GM23338 (cell line): ENCODE results near the gene PACSIN3. TPM values are rescaled to one million over a fixed set of nuclear protein-coding genes. Genes with fewer than 3 reads are reported as not detected.

Experiments used
- ATAC-seq: fragments of 200-7000 bp; cut with Tn5 transposase; 3 replicates; pipeline ENCODE4 v1.9.1; 2020
- DNase-seq: peaks from one replicate; pipeline ENCODE4 v3.0.0-alpha.2; 2015; ENCODE audit warnings: low spot score
- H2AFZ ChIP-seq: fragments of 200-600 bp; sonication (generic); 2 replicates; pipeline ENCODE4 v1.8.0; 2016; ENCODE audit warnings: antibody characterized with exemption, mild to moderate bottlenecking, moderate library complexity
- H3F3A ChIP-seq: fragments of 200-600 bp; sonication (generic); replicated peaks from 2 replicates; pipeline ENCODE4 v1.8.0; 2017; ENCODE audit warnings: antibody characterized with exemption, mixed run types, low read depth
- H3K27ac ChIP-seq: fragments of 200-600 bp; sonication (generic); 2 replicates; pipeline ENCODE4 v1.6.1; 2016; ENCODE audit warnings: low read depth
- H3K27me3 ChIP-seq: fragments of 200-600 bp; sonication (generic); 2 replicates; pipeline ENCODE4 v1.8.0; 2016; ENCODE audit warnings: mild to moderate bottlenecking, mixed run types, moderate library complexity; ENCODE audit not compliant: insufficient read depth
- H3K36me3 ChIP-seq: fragments of 200-600 bp; sonication (generic); 2 replicates; pipeline ENCODE4 v1.8.0; 2016; ENCODE audit warnings: mild to moderate bottlenecking; ENCODE audit not compliant: insufficient read depth
- H3K4me1 ChIP-seq: fragments of 200-600 bp; sonication (generic); 2 replicates; pipeline ENCODE4 v1.8.0; 2016; ENCODE audit warnings: mild to moderate bottlenecking, moderate library complexity; ENCODE audit not compliant: insufficient read depth
- H3K4me2 ChIP-seq: fragments of 200-600 bp; sonication (generic); 2 replicates; pipeline ENCODE4 v1.7.1; 2017; ENCODE audit warnings: mixed run types
- H3K4me3 ChIP-seq: fragments of 200-600 bp; sonication (generic); 2 replicates; pipeline ENCODE4 v1.6.1; 2016; ENCODE audit warnings: mixed run types
- H3K79me2 ChIP-seq: fragments of 200-600 bp; sonication (generic); replicated peaks from 2 replicates; pipeline ENCODE4 v1.8.0; 2017; ENCODE audit warnings: mild to moderate bottlenecking; ENCODE audit not compliant: insufficient read depth
- H3K9me2 ChIP-seq: fragments of 200-600 bp; sonication (generic); 2 replicates; pipeline ENCODE4 v1.8.0; 2017; ENCODE audit not compliant: insufficient read depth
- H4K20me1 ChIP-seq: fragments of 200-600 bp; sonication (generic); replicated peaks from 2 replicates; pipeline ENCODE4 v1.8.0; 2017; ENCODE audit warnings: mild to moderate bottlenecking; ENCODE audit not compliant: insufficient read depth
- H3K27ac Mint-ChIP-seq: 2 replicates; pipeline ENCODE4 v1.8.0; 2020; ENCODE audit warnings: inconsistent platforms, mild to moderate bottlenecking, moderate library complexity, mixed read lengths
- H3K27me3 Mint-ChIP-seq: 3 replicates; pipeline ENCODE4 v1.8.0; 2022; ENCODE audit warnings: low read depth, mild to moderate bottlenecking, moderate library complexity, mixed read lengths, inconsistent platforms; ENCODE audit not compliant: insufficient read depth, poor library complexity
- H3K36me3 Mint-ChIP-seq: 3 replicates; pipeline ENCODE4 v1.8.0; 2021; ENCODE audit warnings: low read depth, mild to moderate bottlenecking, inconsistent platforms, moderate library complexity, mixed read lengths
- H3K4me1 Mint-ChIP-seq: 3 replicates; pipeline ENCODE4 v1.8.0; 2020; ENCODE audit warnings: mild to moderate bottlenecking, inconsistent platforms, mixed read lengths
- H3K4me3 Mint-ChIP-seq: 3 replicates; pipeline ENCODE4 v1.8.0; 2021; ENCODE audit warnings: moderate library complexity, mild to moderate bottlenecking, inconsistent platforms, mixed read lengths
- H3K9me3 Mint-ChIP-seq: 3 replicates; pipeline ENCODE4 v1.8.0; 2020; ENCODE audit warnings: moderate library complexity, mild to moderate bottlenecking, inconsistent platforms, mixed read lengths
- EZH2phosphoT487 ChIP-seq: fragments of 200-600 bp; sonication (generic); IDR thresholded peaks from one replicate; pipeline ENCODE4 v1.8.1; 2018; ENCODE audit warnings: antibody characterized with exemption; ENCODE audit not compliant: unreplicated experiment
- ZNF114 ChIP-seq: fragments of 250-450 bp; sonication (Bioruptor Pico); IDR thresholded peaks from 2 replicates; pipeline ENCODE4 v1.5.0; 2020; ENCODE audit warnings: mild to moderate bottlenecking, moderate library complexity
- ZNF331 ChIP-seq: fragments of 250-450 bp; sonication (Bioruptor Pico); IDR thresholded peaks from 2 replicates; pipeline ENCODE4 v1.5.0; 2020; ENCODE audit warnings: low read depth, mild to moderate bottlenecking, moderate library complexity
- polyA plus RNA-seq: library from polyadenylated mRNA; unstranded; fragments of >200 nt; fragmentation: Nextera tagmentation; extraction: Ambion mirVana; gene quantifications from 2 replicates; pipeline ENCODE4 v1.2.1, GENCODE V29; 2016
- total RNA-seq: library from RNA; depleted of rRNA; stranded (reverse); fragments of >200 nt; shearing (Covaris generic); gene quantifications from 2 replicates; pipeline ENCODE4 v1.2.3, GENCODE V29; 2014
- TF ChIP-seq, protein P1 (sequence below): IDR thresholded peaks from 2 replicates; pipeline ENCODE4 v1.6.1; 2016; ENCODE audit warnings: antibody characterized with exemption
- TF ChIP-seq, protein P2 (sequence below): fragments of 250-450 bp; sonication (Bioruptor Pico); IDR thresholded peaks from 2 replicates; pipeline ENCODE4 v1.5.0; 2020; ENCODE audit warnings: mild to moderate bottlenecking, moderate library complexity
- TF ChIP-seq, protein P3 (sequence below), 2 experiments: fragments of 200-600 bp in 1 of 2; sonication (generic) in 1 of 2; conservative IDR thresholded peaks; 2 replicates each; pipeline versions ENCODE4 v1.5.1 to v1.6.1; 2016 to 2017; ENCODE audit warnings: antibody characterized with exemption in 2 of 2, low read depth in 2 of 2, mild to moderate bottlenecking in 2 of 2, moderate library complexity in 1 of 2

PACSIN3 gene
- total and polyA plus RNA-seq, 2 experiments from 2014 or later = 39.6 to 72.1 TPM

DNA sequence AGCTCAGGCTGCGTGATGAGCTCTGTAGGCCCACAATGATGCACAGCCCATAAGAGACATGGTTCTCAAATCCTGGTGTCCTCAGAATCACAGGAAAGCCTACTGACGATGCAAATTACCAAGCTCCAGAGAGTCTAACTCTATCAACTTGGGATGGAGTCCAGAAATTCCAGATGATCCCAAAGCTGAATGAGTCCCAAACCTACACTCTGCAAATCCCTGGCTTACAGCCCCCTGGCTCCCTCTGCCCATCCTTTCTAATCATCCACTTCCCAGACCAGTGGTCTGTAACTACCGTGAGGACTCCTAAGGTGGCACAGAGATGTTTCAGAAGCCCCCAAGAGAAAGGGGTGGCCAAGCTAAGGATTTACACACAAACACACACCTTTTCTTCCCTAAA, 23.0 kb downstream of the PACSIN3 start (continued):
- TF ChIP-seq, protein P1, sequence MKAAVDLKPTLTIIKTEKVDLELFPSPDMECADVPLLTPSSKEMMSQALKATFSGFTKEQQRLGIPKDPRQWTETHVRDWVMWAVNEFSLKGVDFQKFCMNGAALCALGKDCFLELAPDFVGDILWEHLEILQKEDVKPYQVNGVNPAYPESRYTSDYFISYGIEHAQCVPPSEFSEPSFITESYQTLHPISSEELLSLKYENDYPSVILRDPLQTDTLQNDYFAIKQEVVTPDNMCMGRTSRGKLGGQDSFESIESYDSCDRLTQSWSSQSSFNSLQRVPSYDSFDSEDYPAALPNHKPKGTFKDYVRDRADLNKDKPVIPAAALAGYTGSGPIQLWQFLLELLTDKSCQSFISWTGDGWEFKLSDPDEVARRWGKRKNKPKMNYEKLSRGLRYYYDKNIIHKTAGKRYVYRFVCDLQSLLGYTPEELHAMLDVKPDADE = no peak

DNA sequence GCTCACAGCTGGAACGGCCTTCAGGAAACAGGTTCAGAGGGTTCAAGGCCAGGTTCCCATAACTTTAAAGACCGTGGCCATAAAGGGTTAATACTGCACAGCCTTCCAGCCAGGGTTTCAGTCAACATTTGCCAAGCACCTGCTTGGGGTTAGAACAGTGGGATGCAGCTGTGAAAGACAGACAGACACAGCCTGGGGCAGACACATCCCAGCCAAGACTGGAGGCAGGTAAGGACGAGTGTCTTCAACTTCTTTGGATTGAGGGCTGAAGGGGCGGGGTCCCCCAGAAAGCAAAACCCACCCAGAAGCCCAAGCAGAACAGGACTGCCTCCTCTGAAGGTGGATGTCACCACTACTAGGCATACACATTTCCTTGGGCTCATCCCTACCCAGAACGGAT, 23.8 kb downstream of the PACSIN3 start:
- Histone ChIP-seq H3K4me2 (no peak overlapping the region), H3K27me3 (no peaks in the 10 kb centered on the region), H3K4me1 (0 out of 2 replicates have a peak, but pooled peaks cover 3% of the 10 kb centered on the region), H3K79me2 (no peaks in the 10 kb centered on the region), H3K4me3 (no peak overlapping the region), H3K27ac (peak overlapping the region; percentile 69), H3K36me3 (peaks cover 11% of the 10 kb centered on the region), H3K9me2 (no peaks in the 10 kb centered on the region), H3F3A (peaks cover 10% of the 10 kb centered on the region), H4K20me1 (peaks cover under 1% of the 10 kb centered on the region; the same call in 1 of the 2 replicates), H2AFZ (no peak overlapping the region)
- H3K9me3 Mint-ChIP-seq = no peaks in the 10 kb centered on the region
- ATAC-seq = no peak
- peaks cover 35% of the 10 kb centered on the region for H3K36me3 Mint-ChIP-seq
- H3K27ac Mint-ChIP-seq = no peak overlapping the region
- DNase-seq = no peak
- TF ChIP-seq, protein P2, sequence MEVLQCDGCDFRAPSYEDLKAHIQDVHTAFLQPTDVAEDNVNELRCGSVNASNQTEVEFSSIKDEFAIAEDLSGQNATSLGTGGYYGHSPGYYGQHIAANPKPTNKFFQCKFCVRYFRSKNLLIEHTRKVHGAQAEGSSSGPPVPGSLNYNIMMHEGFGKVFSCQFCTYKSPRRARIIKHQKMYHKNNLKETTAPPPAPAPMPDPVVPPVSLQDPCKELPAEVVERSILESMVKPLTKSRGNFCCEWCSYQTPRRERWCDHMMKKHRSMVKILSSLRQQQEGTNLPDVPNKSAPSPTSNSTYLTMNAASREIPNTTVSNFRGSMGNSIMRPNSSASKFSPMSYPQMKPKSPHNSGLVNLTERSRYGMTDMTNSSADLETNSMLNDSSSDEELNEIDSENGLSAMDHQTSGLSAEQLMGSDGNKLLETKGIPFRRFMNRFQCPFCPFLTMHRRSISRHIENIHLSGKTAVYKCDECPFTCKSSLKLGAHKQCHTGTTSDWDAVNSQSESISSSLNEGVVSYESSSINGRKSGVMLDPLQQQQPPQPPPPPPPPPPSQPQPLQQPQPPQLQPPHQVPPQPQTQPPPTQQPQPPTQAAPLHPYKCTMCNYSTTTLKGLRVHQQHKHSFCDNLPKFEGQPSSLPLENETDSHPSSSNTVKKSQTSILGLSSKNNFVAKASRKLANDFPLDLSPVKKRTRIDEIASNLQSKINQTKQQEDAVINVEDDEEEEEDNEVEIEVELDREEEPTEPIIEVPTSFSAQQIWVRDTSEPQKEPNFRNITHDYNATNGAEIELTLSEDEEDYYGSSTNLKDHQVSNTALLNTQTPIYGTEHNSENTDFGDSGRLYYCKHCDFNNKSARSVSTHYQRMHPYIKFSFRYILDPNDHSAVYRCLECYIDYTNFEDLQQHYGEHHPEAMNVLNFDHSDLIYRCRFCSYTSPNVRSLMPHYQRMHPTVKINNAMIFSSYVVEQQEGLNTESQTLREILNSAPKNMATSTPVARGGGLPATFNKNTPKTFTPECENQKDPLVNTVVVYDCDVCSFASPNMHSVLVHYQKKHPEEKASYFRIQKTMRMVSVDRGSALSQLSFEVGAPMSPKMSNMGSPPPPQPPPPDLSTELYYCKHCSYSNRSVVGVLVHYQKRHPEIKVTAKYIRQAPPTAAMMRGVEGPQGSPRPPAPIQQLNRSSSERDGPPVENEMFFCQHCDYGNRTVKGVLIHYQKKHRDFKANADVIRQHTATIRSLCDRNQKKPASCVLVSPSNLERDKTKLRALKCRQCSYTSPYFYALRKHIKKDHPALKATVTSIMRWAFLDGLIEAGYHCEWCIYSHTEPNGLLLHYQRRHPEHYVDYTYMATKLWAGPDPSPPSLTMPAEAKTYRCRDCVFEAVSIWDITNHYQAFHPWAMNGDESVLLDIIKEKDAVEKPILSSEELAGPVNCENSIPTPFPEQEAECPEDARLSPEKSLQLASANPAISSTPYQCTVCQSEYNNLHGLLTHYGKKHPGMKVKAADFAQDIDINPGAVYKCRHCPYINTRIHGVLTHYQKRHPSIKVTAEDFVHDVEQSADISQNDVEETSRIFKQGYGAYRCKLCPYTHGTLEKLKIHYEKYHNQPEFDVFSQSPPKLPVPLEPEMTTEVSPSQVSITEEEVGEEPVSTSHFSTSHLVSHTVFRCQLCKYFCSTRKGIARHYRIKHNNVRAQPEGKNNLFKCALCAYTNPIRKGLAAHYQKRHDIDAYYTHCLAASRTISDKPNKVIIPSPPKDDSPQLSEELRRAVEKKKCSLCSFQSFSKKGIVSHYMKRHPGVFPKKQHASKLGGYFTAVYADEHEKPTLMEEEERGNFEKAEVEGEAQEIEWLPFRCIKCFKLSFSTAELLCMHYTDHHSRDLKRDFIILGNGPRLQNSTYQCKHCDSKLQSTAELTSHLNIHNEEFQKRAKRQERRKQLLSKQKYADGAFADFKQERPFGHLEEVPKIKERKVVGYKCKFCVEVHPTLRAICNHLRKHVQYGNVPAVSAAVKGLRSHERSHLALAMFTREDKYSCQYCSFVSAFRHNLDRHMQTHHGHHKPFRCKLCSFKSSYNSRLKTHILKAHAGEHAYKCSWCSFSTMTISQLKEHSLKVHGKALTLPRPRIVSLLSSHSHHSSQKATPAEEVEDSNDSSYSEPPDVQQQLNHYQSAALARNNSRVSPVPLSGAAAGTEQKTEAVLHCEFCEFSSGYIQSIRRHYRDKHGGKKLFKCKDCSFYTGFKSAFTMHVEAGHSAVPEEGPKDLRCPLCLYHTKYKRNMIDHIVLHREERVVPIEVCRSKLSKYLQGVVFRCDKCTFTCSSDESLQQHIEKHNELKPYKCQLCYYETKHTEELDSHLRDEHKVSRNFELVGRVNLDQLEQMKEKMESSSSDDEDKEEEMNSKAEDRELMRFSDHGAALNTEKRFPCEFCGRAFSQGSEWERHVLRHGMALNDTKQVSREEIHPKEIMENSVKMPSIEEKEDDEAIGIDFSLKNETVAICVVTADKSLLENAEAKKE = no peak
- TF ChIP-seq, protein P3, sequence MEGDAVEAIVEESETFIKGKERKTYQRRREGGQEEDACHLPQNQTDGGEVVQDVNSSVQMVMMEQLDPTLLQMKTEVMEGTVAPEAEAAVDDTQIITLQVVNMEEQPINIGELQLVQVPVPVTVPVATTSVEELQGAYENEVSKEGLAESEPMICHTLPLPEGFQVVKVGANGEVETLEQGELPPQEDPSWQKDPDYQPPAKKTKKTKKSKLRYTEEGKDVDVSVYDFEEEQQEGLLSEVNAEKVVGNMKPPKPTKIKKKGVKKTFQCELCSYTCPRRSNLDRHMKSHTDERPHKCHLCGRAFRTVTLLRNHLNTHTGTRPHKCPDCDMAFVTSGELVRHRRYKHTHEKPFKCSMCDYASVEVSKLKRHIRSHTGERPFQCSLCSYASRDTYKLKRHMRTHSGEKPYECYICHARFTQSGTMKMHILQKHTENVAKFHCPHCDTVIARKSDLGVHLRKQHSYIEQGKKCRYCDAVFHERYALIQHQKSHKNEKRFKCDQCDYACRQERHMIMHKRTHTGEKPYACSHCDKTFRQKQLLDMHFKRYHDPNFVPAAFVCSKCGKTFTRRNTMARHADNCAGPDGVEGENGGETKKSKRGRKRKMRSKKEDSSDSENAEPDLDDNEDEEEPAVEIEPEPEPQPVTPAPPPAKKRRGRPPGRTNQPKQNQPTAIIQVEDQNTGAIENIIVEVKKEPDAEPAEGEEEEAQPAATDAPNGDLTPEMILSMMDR (conservative IDR thresholded peaks at IDR 0.05; ENCODE audit: low read depth in 2 of 2) = no peak
- TF ChIP-seq ZNF114 (CRISPR knock-in tag) = no peak
- TF ChIP-seq ZNF331 (CRISPR knock-in tag) = no peak
- TF ChIP-seq EZH2phosphoT487 = no peak
- peaks cover 6% of the 10 kb centered on the region for H3K27me3 Mint-ChIP-seq
- peaks cover 3% of the 10 kb centered on the region; the same call in 1 of the 3 replicates for H3K4me1 Mint-ChIP-seq
- no peak overlapping the region for H3K4me3 Mint-ChIP-seq
